Ishikawa (cell line): ENCODE results near the gene BCAT1.

Experiments used
- CEBPB ChIP-seq: IDR thresholded peaks from 2 replicates; pipeline ENCODE4 v1.6.1; 2012
- CREB1 ChIP-seq: IDR thresholded peaks from 2 replicates; pipeline ENCODE4 v1.6.1; 2012; ENCODE audit warnings: low read depth
- EGR1 ChIP-seq: IDR thresholded peaks from 2 replicates; pipeline ENCODE4 v1.6.1; 2012
- EP300 ChIP-seq: IDR thresholded peaks from 2 replicates; pipeline ENCODE4 v1.6.1; 2012; ENCODE audit warnings: borderline replicate concordance
- FOXM1 ChIP-seq: IDR thresholded peaks from 2 replicates; pipeline ENCODE4 v1.6.1; 2012; ENCODE audit warnings: low read depth, borderline replicate concordance
- MAX ChIP-seq: IDR thresholded peaks from 2 replicates; pipeline ENCODE4 v1.6.1; 2012
- NFIC ChIP-seq: IDR thresholded peaks from 2 replicates; pipeline ENCODE4 v1.6.1; 2012
- RAD21 ChIP-seq: IDR thresholded peaks from 2 replicates; pipeline ENCODE4 v1.6.1; 2012; ENCODE audit warnings: low read depth
- REST ChIP-seq: IDR thresholded peaks from 2 replicates; pipeline ENCODE4 v1.6.1; 2012; ENCODE audit warnings: low read depth, mild to moderate bottlenecking
- TAF1 ChIP-seq: IDR thresholded peaks from 2 replicates; pipeline ENCODE4 v1.6.1; 2012; ENCODE audit warnings: low read depth, mild to moderate bottlenecking
- TCF12 ChIP-seq: IDR thresholded peaks from 2 replicates; pipeline ENCODE4 v1.6.1; 2012; ENCODE audit warnings: low read depth
- TEAD4 ChIP-seq: IDR thresholded peaks from 2 replicates; pipeline ENCODE4 v1.6.1; 2012
- USF1 ChIP-seq: IDR thresholded peaks from 2 replicates; pipeline ENCODE4 v1.6.1; 2012
- YY1 ChIP-seq: IDR thresholded peaks from 2 replicates; pipeline ENCODE4 v1.6.1; 2012; ENCODE audit warnings: low read depth
- ZBTB7A ChIP-seq: IDR thresholded peaks from 2 replicates; pipeline ENCODE4 v1.6.1; 2012; ENCODE audit warnings: low read depth

Gene BCAT1

DNA sequence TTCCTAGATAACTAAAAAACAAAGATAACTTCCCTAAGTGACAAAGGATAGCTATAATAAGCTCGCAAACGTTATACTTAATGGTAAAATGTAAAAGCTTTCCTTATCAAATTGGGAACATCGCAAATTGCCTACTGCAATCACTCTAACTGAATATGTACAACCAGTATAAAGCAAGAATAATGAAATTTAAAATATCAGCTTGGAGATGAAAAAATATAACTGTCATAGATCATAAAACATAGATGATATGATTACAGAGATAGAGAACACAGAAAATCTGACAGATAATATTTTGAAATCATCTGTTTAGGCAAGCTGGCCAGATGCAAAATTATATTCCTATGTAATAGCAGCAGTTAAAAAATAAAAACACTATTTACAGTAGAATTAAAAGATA, 64.0 kb downstream of the BCAT1 start:
- no peak for TF ChIP-seq TCF12
- no peak for TF ChIP-seq ZBTB7A
- no peak for TF ChIP-seq RAD21
- TF ChIP-seq YY1 = no peak
- TF ChIP-seq CREB1 = no peak
- TF ChIP-seq MAX = no peak
- TF ChIP-seq EP300 = no peak
- no peak for TF ChIP-seq NFIC
- TF ChIP-seq TEAD4 = no peak
- no peak for TF ChIP-seq FOXM1
- TF ChIP-seq TAF1 = no peak

DNA sequence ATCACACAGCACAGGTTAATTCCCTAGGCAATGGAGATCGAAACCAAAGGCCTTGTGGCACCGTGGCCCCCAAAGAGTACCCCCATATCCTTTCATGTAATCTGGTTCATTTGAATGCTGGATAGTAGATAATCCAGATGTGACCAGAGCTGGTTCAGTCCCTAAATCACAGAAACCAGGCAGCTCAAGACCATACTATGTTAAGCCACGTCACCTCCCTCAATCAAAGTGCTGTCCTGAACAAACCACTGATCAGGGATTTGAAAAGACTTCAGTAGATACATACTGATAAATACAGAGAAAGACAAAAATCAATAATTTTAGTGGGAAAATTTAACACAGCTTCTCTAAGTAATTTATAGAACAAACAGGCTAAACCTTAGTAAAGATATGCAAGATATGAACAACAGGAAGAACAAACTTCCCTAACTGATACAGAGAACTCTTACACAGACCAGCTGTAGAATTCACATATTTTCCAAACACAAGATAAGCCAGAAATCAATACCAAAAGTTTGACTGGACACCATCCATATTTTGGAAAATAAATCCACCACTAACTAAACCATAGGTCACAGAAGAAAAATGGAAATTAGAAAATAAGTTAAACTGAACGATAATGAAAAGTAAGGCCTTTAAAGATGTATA, 67.1 kb downstream of the BCAT1 start:
- TF ChIP-seq NFIC (no peak), MAX (no peak), YY1 (no peak), CEBPB (no peak), USF1 (no peak), EP300 (no peak), RAD21 (no peak), TCF12 (no peak), TEAD4 (no peak), TAF1 (no peak), FOXM1 (no peak), REST (no peak), ZBTB7A (no peak), EGR1 (no peak), CREB1 (no peak)

DNA sequence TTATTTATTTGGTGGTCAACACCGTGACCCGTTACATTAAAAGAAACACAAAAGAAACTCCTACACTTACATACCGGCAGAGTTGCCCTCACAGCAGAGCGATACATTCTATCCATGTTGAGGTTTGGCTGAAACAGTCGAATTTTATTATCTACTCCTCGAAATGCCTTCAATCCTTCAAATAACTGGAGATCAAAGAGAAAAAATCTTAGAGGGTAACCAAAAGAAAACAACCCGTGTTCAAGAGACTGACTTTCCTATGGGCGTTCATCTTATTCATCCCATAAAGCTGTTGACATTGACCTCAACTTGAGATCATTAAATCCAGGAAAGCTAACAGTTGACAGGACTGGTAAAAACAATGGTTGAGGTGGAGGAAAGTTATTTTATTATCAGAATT, 67.7 kb downstream of the BCAT1 start:
- TF ChIP-seq TCF12 = no peak
- TF ChIP-seq MAX = no peak
- TF ChIP-seq TAF1 = no peak
- no peak for TF ChIP-seq FOXM1
- no peak for TF ChIP-seq YY1
- TF ChIP-seq CREB1 = no peak
- TF ChIP-seq EGR1 = no peak
- TF ChIP-seq TEAD4 = no peak
- no peak for TF ChIP-seq ZBTB7A
- TF ChIP-seq RAD21 = no peak
- no peak for TF ChIP-seq USF1
- no peak for TF ChIP-seq NFIC
- no peak for TF ChIP-seq CEBPB
- no peak for TF ChIP-seq REST
- no peak for TF ChIP-seq EP300

GRCh38 chr12:24880732-24881131, 68.2 kb downstream of the BCAT1 start:
- TF ChIP-seq MAX (no peak), USF1 (no peak), CREB1 (no peak), TCF12 (no peak), REST (no peak), CEBPB (no peak), FOXM1 (no peak), TAF1 (no peak), NFIC (no peak), EGR1 (no peak), YY1 (no peak), ZBTB7A (no peak), TEAD4 (no peak), EP300 (no peak), RAD21 (no peak)
